Renal cortical epithelial cell (primary cell): ENCODE data around the gene RAB1A. TPM values are rescaled to one million over a fixed set of nuclear protein-coding genes. Genes with fewer than 3 reads are reported as not detected.
"Not testable (repeated sequence)": the region's sequence is repeated elsewhere in the genome, so short reads cannot be mapped to it uniquely, and the experiment has no call there.

ENCODE experiments used
- DNase-seq: peaks from one replicate; pipeline ENCODE4 v3.0.0-alpha.2; 2011; ENCODE audit warnings: low read depth
- total RNA-seq: library from RNA; depleted of rRNA; stranded (reverse); fragments of >200 nt; gene quantifications from 2 replicates; pipeline ENCODE4 v1.2.3, GENCODE V29; 2014

The RAB1A gene
- total RNA-seq, 1 donor from 2014 or later: 218 TPM

GRCh38 chr2:65136253-65136652 is 6.3 kb upstream of the RAB1A start:
- no peak for DNase-seq

- no peak for DNase-seq
These were observed 4.3 kb upstream of the RAB1A start for GRCh38 chr2:65134158-65134557.

GRCh38 chr2:65133626-65134025 is 3.7 kb upstream of the RAB1A start:
- DNase-seq: no peak

- DNase-seq: not testable (repeated sequence)
These were observed 3.0 kb upstream of the RAB1A start for GRCh38 chr2:65132930-65133329.

GRCh38 chr2:65130664-65131175 is 814 bp upstream of the RAB1A start:
- DNase-seq: no peak

DNA sequence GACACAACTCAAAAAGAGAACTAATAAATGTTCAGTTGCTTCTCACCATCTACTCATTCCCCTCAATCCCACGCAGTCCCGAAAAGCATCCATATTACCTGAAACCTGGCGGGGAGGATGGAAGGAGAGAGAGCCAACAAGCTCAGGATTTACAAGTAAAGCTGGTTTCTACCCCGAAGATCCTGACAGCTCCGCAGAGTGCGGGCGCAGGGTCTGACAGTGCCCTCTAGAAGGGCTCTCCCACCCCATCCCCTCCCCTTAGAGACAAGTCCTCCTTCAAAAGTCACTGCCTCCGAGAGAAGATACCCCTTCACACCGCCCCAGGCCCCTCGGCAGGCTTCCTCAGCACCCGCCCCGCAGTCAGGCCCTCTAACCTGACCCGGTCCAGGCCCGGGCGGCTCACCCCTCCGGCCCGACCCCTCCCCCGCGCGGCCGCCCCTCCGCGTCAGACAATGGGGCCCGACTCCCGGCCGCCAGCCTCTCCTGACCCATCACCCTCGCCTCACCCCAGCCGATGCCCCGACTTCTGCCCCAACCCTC is 550 bp downstream of the RAB1A start:
- no peak for DNase-seq

DNA sequence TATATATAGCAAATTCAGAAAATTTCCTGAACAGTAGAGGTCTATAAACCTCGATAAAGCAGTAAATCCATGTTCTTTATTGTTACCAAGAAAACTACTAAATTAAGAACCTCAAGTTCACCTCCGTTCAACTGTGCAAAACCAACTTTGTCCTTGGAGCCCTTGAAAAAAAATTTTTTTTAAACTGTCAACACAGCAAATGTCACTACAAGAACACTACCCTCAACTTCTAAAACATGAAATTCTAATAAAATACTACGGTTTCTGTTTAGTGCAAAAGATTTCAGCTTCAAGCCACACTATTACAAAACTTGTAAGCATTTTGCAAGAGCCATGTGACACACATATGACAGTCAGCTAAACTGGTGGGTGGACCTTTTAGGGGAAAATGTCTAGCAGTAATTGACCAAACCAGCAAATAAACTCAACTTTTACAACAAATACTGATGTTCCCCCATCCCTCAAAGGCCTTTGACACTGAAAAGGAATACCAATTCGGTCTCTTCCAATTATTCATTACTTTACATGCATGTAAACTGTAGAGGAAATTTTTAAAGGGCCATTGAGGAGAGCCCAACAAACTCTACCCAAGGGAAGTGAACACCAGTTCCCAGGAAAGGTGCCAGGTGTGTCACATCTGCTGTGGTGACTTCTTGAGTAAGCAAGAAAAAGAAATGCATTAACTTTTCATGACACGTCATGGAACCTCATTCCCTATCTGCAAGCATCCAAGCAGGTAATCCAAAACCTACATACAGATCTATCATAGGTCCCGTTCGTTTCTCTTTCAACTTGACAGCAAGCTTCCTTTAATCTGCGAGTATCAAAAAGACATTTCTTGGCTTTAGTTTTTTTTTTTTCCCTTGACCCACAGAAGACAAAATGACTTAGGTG is 1.4 kb downstream of the RAB1A start:
- peak; percentile 53 for DNase-seq

DNA sequence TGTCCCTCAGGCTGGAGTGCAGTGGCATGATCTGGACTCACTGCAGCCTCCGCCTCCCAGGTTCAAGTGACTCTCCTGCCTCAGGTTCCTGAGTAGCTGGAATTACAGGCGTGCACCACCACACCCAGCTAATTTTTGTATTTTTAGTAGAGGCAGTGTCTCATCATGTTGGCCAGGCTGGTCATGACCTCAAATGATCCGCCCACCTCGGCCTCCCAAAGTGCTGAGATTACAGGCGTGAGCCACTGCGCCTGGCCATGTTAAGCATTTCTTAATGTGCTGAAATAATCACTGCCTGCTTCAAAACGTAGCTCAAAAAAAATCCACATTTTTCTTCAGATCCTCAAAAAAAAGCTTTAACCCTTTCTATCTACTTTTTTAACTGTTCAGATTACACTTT is 4.4 kb downstream of the RAB1A start:
- DNase-seq: not testable (repeated sequence)

DNA sequence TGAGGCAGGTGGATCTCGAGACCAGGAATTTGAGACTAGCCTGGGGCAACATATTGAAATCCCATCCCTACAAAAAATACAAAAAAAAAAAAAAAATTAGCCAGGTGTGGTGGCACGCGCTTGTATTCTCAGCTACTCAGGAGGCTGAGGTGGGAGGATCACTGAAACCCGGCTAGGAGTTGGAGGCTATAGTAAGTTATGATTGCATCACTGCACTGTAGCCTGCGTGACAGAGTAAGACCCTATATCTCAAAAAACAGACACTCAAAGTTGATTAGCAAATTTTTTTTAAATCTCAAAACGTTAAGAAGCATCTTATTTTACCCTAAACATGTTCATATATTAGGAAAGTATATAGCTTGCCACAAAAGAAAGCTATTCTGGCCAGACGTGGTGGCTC is 7.6 kb downstream of the RAB1A start:
- no peak for DNase-seq

GRCh38 chr2:65120990-65121693 is 8.8 kb downstream of the RAB1A start:
- no peak for DNase-seq

DNA sequence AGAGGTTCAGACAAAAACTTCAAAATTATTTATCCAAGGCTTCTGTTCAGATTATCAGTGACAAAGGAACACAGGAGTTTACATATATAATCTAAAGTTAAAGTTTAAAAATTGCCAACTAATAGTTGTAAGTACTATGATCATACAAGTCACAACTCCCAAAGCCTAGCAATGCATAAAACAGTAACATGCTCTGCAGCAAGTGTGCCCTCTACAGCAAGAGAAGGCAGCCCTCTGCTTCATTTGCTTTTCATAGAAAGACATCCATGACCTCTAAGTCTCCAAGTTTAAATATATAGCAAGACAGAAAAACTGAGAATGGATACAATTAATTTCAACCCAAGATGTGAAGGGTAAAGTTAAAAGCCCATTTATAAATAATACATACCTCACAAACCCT is 13.3 kb downstream of the RAB1A start:
- DNase-seq: no peak

DNA sequence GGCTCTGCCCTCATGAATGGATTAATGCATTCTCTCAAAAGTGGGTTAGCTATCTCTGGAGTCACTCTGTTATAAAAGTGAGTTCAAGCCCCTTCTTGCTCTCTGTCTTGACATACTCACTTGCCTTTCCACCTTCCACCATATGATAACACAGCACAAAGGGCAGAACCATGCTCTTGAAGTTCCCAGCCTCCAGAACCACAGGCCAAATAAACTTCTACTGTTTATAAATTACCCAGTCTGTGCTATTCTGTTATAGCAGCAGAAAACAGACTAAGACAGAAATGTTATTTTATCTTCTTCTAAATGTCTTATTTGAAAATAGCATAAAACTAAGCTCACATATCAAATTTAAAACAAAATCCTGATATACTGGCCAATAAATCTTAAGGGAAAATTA is 15.0 kb downstream of the RAB1A start:
- no peak for DNase-seq

DNA sequence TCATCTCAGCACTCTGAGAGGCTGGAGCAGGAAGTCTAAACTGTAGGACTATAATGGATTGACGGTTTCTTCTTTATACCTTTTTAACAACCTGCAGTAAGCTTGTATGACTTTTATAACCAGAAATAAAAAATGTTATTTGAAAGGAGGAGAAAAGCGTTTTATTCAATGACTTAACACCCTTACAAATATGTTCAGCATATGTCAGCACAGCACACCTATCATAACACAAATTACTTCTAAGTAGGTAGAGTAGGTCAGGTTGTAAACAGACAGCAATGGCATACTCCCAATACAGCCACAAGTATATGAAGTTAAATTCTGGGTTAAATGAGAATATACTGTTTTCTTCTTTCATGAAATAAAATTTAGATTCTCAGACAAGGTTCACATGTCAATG is 16.1 kb downstream of the RAB1A start:
- DNase-seq: no peak

DNA sequence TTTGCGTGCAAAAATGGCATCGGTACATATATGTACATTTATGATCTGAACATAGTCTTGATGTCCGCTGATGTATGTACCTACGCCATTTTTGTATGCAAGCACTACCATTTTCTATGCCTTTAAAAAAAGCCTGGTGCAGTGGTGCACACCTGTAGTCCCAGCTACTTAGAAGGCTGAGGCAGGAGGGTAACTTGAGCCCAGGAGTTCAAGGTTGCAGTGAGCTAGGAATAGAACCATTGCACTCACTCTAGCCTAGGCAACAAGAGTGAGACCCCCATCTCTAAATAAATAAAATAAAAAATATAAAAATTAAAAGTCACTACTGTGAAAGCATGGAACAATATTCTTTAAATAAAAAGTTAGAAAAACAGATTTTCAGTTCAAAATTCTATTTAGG is 16.7 kb downstream of the RAB1A start:
- no peak for DNase-seq

- DNase-seq: no peak
These were observed 17.3 kb downstream of the RAB1A start for GRCh38 chr2:65112633-65113032.

GRCh38 chr2:65108780-65109179 is 21.1 kb downstream of the RAB1A start:
- DNase-seq: no peak

DNA sequence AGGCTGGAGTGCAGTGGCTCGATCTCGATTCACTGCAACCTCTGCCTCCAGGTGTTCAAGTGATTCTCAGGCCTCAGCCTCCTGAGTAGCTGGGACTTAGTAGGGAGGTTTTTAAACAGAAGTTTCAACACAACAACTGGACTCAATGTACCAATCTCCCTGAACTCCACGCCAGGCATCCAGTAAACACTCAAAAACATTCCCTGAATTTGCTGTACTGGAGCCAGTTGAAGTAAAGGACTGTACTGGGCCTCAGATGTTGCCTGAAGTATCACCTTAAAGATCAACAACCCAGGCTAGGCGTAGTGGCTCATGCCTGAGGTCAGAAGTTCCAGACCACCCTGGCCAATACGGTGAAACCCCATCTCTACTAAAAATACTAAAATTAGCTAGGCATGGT is 22.4 kb downstream of the RAB1A start:
- DNase-seq: no peak

DNA sequence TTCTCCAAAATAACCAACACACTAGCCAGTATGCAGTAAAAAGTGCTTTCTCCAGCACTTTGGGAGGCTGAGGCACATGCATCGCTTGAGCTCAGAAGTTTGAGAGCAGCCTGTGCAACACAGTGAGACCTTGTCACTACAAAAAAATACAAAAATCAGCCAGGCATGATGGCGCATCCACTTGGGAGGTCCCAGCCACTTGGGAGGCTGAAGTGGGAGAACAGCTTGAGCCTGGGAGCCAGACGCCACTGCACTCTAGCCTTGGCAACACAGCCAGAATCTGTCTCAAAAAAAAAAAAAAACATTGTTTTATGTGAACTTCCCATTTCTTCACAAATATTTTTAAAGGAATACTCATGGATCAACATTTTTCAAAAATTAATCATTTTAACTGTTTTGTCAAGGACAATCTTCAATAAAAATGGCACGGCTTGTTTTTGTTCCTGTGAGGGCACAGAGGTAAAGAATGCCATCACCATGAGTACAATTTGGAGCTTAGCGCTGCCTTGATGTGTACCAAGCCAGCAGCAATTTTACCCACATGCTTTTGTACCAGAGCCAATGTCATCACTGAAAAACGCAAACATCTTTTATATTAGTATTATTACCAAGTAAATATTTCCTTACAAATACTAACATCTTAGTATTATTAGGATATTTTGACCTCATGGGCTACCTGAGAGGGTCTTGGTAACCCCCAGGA is 26.7 kb downstream of the RAB1A start:
- no peak for DNase-seq

GRCh38 chr2:65101071-65101470 is 28.8 kb downstream of the RAB1A start:
- no peak for DNase-seq

GRCh38 chr2:65098741-65099140 is 31.2 kb downstream of the RAB1A start:
- no peak for DNase-seq

- DNase-seq: no peak
These were observed 32.1 kb downstream of the RAB1A start for GRCh38 chr2:65097844-65098243.

DNA sequence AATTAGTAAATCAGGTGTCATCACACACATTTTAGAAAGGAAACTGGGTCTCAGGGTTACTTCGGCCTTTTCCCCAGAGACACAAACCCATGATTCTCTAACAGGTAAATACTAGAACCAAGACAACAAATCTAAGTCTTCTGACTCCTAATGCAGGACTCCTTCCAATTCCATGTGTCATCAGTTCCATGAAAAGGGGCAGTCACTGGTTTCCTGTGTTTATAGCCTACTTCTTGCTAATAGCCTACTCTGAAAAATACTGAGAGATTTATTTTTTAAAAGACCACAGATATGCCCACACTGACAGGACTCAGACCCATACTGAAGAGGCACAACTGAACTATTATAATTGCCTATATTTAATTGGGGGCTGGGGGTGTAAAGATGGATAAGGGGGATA is 33.0 kb downstream of the RAB1A start:
- DNase-seq: no peak
